Neural progenitor cell (in vitro differentiated cells): Measurements from ENCODE around the gene ULK4. TPM values are rescaled to one million over a fixed set of nuclear protein-coding genes. Genes with fewer than 3 reads are reported as not detected.

ENCODE experiments used
- DNase-seq: peaks from one replicate; pipeline ENCODE4 v3.0.0-alpha.2; 2016; ENCODE audit warnings: low spot score
- H2AFZ ChIP-seq: fragments of 200-600 bp; sonication (generic); replicated peaks from 2 replicates; pipeline ENCODE4 v1.6.1; 2016; ENCODE audit warnings: antibody characterized with exemption
- H3F3A ChIP-seq: fragments of 200-600 bp; sonication (generic); 2 replicates; pipeline ENCODE4 v1.6.1; 2016; ENCODE audit warnings: antibody characterized with exemption, low read depth
- H3K27ac ChIP-seq: fragments of 200-600 bp; sonication (generic); 2 replicates; pipeline ENCODE4 v1.5.1; 2016; ENCODE audit warnings: mild to moderate bottlenecking
- H3K27me3 ChIP-seq: fragments of 200-600 bp; sonication (generic); 2 replicates; pipeline ENCODE4 v1.6.1; 2016; ENCODE audit warnings: mild to moderate bottlenecking, moderate library complexity
- H3K36me3 ChIP-seq: fragments of 200-600 bp; sonication (generic); 2 replicates; pipeline ENCODE4 v1.5.1; 2016
- H3K4me1 ChIP-seq: fragments of 200-600 bp; sonication (generic); 2 replicates; pipeline ENCODE4 v1.6.1; 2016; ENCODE audit warnings: mixed run types
- H3K4me2 ChIP-seq: fragments of 200-600 bp; sonication (generic); 2 replicates; pipeline ENCODE4 v1.6.1; 2016
- H3K4me3 ChIP-seq: fragments of 200-600 bp; sonication (generic); 2 replicates; pipeline ENCODE4 v1.5.1; 2016
- H3K79me2 ChIP-seq: fragments of 200-600 bp; sonication (generic); 2 replicates; pipeline ENCODE4 v1.6.1; 2016; ENCODE audit warnings: low read depth
- H3K9ac ChIP-seq: fragments of 200-600 bp; sonication (generic); 2 replicates; pipeline ENCODE4 v1.6.1; 2016
- H3K9me3 ChIP-seq: fragments of 200-600 bp; sonication (generic); 2 replicates; pipeline ENCODE4 v1.5.1; 2016; ENCODE audit warnings: low read depth
- H4K20me1 ChIP-seq: fragments of 200-600 bp; sonication (generic); 2 replicates; pipeline ENCODE4 v1.6.1; 2016; ENCODE audit warnings: low read depth
- H3K27ac Mint-ChIP-seq: 3 replicates; pipeline ENCODE4 v1.8.0; 2021; ENCODE audit warnings: mixed read lengths
- H3K27me3 Mint-ChIP-seq: 2 replicates; pipeline ENCODE4 v1.8.0; 2022; ENCODE audit warnings: low read depth, mild to moderate bottlenecking, inconsistent platforms, moderate library complexity, mixed read lengths; ENCODE audit not compliant: insufficient read depth
- H3K36me3 Mint-ChIP-seq: 3 replicates; pipeline ENCODE4 v1.8.0; 2021; ENCODE audit warnings: mixed read lengths
- H3K4me1 Mint-ChIP-seq: 3 replicates; pipeline ENCODE4 v1.8.0; 2021; ENCODE audit warnings: mixed read lengths
- H3K4me3 Mint-ChIP-seq: 3 replicates; pipeline ENCODE4 v1.8.0; 2021; ENCODE audit warnings: mild to moderate bottlenecking, moderate library complexity, mixed read lengths
- H3K9me3 Mint-ChIP-seq: 3 replicates; pipeline ENCODE4 v1.8.0; 2020; ENCODE audit warnings: mixed read lengths
- EZH2 ChIP-seq: fragments of 200-600 bp; sonication (generic); IDR thresholded peaks from 2 replicates; pipeline ENCODE4 v1.6.1; 2017; ENCODE audit warnings: antibody characterized with exemption, mild to moderate bottlenecking, moderate library complexity
- EZH2phosphoT487 ChIP-seq: fragments of 200-600 bp; sonication (generic); IDR thresholded peaks from 2 replicates; pipeline ENCODE4 v1.6.1; 2017; ENCODE audit warnings: antibody characterized with exemption
- total RNA-seq: library from RNA; depleted of rRNA; stranded (reverse); fragments of >200 nt; gene quantifications from 2 replicates; pipeline ENCODE4 v1.2.3, GENCODE V29; 2015; ENCODE audit warnings: low replicate concordance
- TF ChIP-seq, protein P1 (sequence below): fragments of 200-600 bp; sonication (generic); IDR thresholded peaks from 2 replicates; pipeline ENCODE4 v1.5.1; 2017; ENCODE audit warnings: antibody characterized with exemption, mild to moderate bottlenecking

Gene ULK4
- total RNA-seq, 1 donor from 2014 or later = 33.0 TPM

DNA sequence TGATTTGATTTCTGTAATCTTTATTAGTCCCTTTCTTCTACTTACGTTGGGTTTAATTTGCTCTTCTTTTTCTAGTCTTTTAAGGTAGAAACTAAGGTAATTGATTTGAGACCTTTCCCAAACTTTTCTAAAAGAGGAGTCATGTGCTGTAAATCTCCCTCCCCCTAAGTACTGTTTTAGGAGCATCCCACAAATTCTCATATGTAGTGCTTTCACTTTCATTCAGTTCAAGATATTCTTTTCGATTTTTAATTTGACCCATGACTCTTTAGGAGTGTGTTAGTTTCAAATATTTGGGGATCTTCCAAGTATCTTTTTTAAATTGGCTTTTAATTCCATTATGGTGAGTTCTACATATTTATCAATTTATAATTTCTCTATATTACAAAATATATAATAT lies 520.8 kb downstream of the ULK4 start:
- H3K9me3 Mint-ChIP-seq = peaks cover 2% of the 10 kb centered on the region
- no peaks in the 10 kb centered on the region for H3K36me3 ChIP-seq
- no peak overlapping the region for H3K4me3 ChIP-seq
- H3F3A ChIP-seq = no peaks in the 10 kb centered on the region
- no peak overlapping the region for H3K4me3 Mint-ChIP-seq
- no peaks in the 10 kb centered on the region for H4K20me1 ChIP-seq
- H3K4me1 Mint-ChIP-seq = peaks cover 4% of the 10 kb centered on the region
- TF ChIP-seq, protein P1, sequence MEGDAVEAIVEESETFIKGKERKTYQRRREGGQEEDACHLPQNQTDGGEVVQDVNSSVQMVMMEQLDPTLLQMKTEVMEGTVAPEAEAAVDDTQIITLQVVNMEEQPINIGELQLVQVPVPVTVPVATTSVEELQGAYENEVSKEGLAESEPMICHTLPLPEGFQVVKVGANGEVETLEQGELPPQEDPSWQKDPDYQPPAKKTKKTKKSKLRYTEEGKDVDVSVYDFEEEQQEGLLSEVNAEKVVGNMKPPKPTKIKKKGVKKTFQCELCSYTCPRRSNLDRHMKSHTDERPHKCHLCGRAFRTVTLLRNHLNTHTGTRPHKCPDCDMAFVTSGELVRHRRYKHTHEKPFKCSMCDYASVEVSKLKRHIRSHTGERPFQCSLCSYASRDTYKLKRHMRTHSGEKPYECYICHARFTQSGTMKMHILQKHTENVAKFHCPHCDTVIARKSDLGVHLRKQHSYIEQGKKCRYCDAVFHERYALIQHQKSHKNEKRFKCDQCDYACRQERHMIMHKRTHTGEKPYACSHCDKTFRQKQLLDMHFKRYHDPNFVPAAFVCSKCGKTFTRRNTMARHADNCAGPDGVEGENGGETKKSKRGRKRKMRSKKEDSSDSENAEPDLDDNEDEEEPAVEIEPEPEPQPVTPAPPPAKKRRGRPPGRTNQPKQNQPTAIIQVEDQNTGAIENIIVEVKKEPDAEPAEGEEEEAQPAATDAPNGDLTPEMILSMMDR = no peak
- TF ChIP-seq EZH2phosphoT487 (no peak), EZH2 (no peak)
- H3K27ac Mint-ChIP-seq = no peak overlapping the region
- DNase-seq = no peak
- H3K27me3 Mint-ChIP-seq = no peaks in the 10 kb centered on the region
- no peaks in the 10 kb centered on the region for H3K79me2 ChIP-seq
- no peaks in the 10 kb centered on the region for H3K4me1 ChIP-seq
- no peak overlapping the region for H3K27ac ChIP-seq
- no peak overlapping the region for H2AFZ ChIP-seq
- no peak overlapping the region for H3K9ac ChIP-seq
- H3K9me3 ChIP-seq = no peaks in the 10 kb centered on the region
- no peak overlapping the region for H3K4me2 ChIP-seq
- H3K36me3 Mint-ChIP-seq = no peaks in the 10 kb centered on the region
- no peaks in the 10 kb centered on the region for H3K27me3 ChIP-seq

DNA sequence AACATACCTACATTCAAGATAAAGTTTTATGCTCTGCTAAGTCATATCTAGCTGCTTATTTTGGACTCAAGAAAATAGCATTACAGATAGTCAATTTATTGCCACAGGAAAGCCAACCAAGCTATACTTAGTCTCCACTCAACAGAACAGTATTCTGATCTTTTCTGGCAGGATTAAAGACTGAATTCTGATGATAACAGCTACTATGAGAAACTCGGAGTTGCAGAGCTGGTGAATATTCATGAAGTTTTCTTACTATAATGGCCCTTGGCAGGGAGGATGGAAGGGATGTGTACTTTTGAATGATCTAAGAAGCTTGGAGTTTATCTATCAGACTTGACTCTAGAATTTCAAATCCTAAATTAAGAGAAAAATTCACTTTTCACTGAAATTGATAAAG lies 524.9 kb downstream of the ULK4 start:
- Histone ChIP-seq H3K36me3 (no peaks in the 10 kb centered on the region), H3F3A (no peaks in the 10 kb centered on the region), H3K9ac (no peak overlapping the region), H3K4me1 (no peaks in the 10 kb centered on the region), H3K4me2 (no peak overlapping the region), H3K79me2 (no peaks in the 10 kb centered on the region), H3K9me3 (no peaks in the 10 kb centered on the region), H3K27ac (no peak overlapping the region), H3K4me3 (no peak overlapping the region), H3K27me3 (no peaks in the 10 kb centered on the region), H2AFZ (no peak overlapping the region), H4K20me1 (no peaks in the 10 kb centered on the region)
- Mint-ChIP-seq H3K4me3 (no peak overlapping the region), H3K4me1 (peaks cover 4% of the 10 kb centered on the region), H3K9me3 (peaks cover 6% of the 10 kb centered on the region), H3K36me3 (no peaks in the 10 kb centered on the region), H3K27ac (no peak overlapping the region), H3K27me3 (no peaks in the 10 kb centered on the region)
- TF ChIP-seq, protein P1 = no peak
- no peak for TF ChIP-seq EZH2
- TF ChIP-seq EZH2phosphoT487 = no peak
- DNase-seq = no peak

- Histone ChIP-seq H3F3A (no peaks in the 10 kb centered on the region), H3K4me1 (no peaks in the 10 kb centered on the region), H3K79me2 (no peaks in the 10 kb centered on the region), H3K27ac (no peak overlapping the region), H3K4me2 (no peak overlapping the region), H3K4me3 (no peak overlapping the region), H3K36me3 (no peaks in the 10 kb centered on the region), H4K20me1 (no peaks in the 10 kb centered on the region), H3K9ac (no peak overlapping the region), H3K27me3 (no peaks in the 10 kb centered on the region), H2AFZ (no peak overlapping the region), H3K9me3 (no peaks in the 10 kb centered on the region)
- Mint-ChIP-seq H3K36me3 (no peaks in the 10 kb centered on the region), H3K4me1 (peaks cover 4% of the 10 kb centered on the region), H3K4me3 (no peak overlapping the region), H3K27me3 (no peaks in the 10 kb centered on the region), H3K27ac (no peak overlapping the region), H3K9me3 (peaks cover 4% of the 10 kb centered on the region)
- DNase-seq = no peak
- TF ChIP-seq, protein P1 = no peak
- TF ChIP-seq EZH2phosphoT487 (no peak), EZH2 (no peak)
Measured at GRCh38 chr3:41434781-41435180, 527.1 kb downstream of the ULK4 start.
